KOPT-K1 (cell line): Measurements from ENCODE around the gene SNX30.

Experiments
- H3K27ac ChIP-seq: fragments of 200-600 bp; sonication (generic); 2 replicates; pipeline ENCODE4 v1.5.1; 2016; ENCODE audit warnings: antibody characterized with exemption, mild to moderate bottlenecking, low read depth, low read length; ENCODE audit not compliant: poor library complexity, severe bottlenecking
- H3K36me3 ChIP-seq: fragments of 200-600 bp; sonication (generic); 2 replicates; pipeline ENCODE4 v1.5.1; 2017; ENCODE audit warnings: antibody characterized with exemption, mild to moderate bottlenecking, low read length, moderate library complexity; ENCODE audit not compliant: insufficient read depth
- H3K9me3 ChIP-seq: fragments of 200-600 bp; sonication (generic); 2 replicates; pipeline ENCODE4 v1.5.1; 2017; ENCODE audit warnings: antibody characterized with exemption, low read length, mild to moderate bottlenecking; ENCODE audit not compliant: insufficient read depth, poor library complexity, severe bottlenecking

The SNX30 gene

GRCh38 chr9:112762726-112763518 is 12.4 kb downstream of the SNX30 start:
- Histone ChIP-seq H3K36me3 (no peaks in the 10 kb centered on the region), H3K27ac (no peak overlapping the region), H3K9me3 (peaks cover 3% of the 10 kb centered on the region)

GRCh38 chr9:112764344-112764743 is 13.8 kb downstream of the SNX30 start:
- H3K36me3 ChIP-seq, result no peaks in the 10 kb centered on the region
- no peak overlapping the region for H3K27ac ChIP-seq
- peaks cover 3% of the 10 kb centered on the region for H3K9me3 ChIP-seq

- H3K36me3 ChIP-seq, result no peaks in the 10 kb centered on the region
- peaks cover 3% of the 10 kb centered on the region for H3K9me3 ChIP-seq
- H3K27ac ChIP-seq, result no peak overlapping the region
Observed at GRCh38 chr9:112764837-112765236, 14.3 kb downstream of the SNX30 start.

GRCh38 chr9:112765281-112765680 is 14.7 kb downstream of the SNX30 start:
- Histone ChIP-seq H3K27ac (no peak overlapping the region), H3K36me3 (no peaks in the 10 kb centered on the region), H3K9me3 (peaks cover 3% of the 10 kb centered on the region)

GRCh38 chr9:112771359-112772214 is 21.0 kb downstream of the SNX30 start:
- Histone ChIP-seq H3K36me3 (no peaks in the 10 kb centered on the region), H3K27ac (no peak overlapping the region), H3K9me3 (peaks cover 3% of the 10 kb centered on the region)

GRCh38 chr9:112772215-112772509 is 21.6 kb downstream of the SNX30 start:
- Histone ChIP-seq H3K36me3 (no peaks in the 10 kb centered on the region), H3K9me3 (no peaks in the 10 kb centered on the region), H3K27ac (no peak overlapping the region)

- Histone ChIP-seq H3K36me3 (no peaks in the 10 kb centered on the region), H3K27ac (no peak overlapping the region), H3K9me3 (no peaks in the 10 kb centered on the region)
Observed at GRCh38 chr9:112772551-112772950, 22.0 kb downstream of the SNX30 start.

GRCh38 chr9:112774006-112774996 is 23.7 kb downstream of the SNX30 start:
- Histone ChIP-seq H3K27ac (no peak overlapping the region), H3K9me3 (no peaks in the 10 kb centered on the region), H3K36me3 (no peaks in the 10 kb centered on the region)

- no peaks in the 10 kb centered on the region for H3K9me3 ChIP-seq
- H3K36me3 ChIP-seq, result no peaks in the 10 kb centered on the region
- no peak overlapping the region for H3K27ac ChIP-seq
Observed at GRCh38 chr9:112777914-112778313, 27.4 kb downstream of the SNX30 start.

GRCh38 chr9:112780450-112781036 is 30.0 kb downstream of the SNX30 start:
- H3K36me3 ChIP-seq, result no peaks in the 10 kb centered on the region
- H3K27ac ChIP-seq, result no peak overlapping the region
- no peaks in the 10 kb centered on the region for H3K9me3 ChIP-seq

GRCh38 chr9:112782218-112782617 is 31.7 kb downstream of the SNX30 start:
- Histone ChIP-seq H3K9me3 (no peaks in the 10 kb centered on the region), H3K27ac (no peak overlapping the region), H3K36me3 (no peaks in the 10 kb centered on the region)

GRCh38 chr9:112783551-112783954 is 33.0 kb downstream of the SNX30 start:
- no peaks in the 10 kb centered on the region for H3K9me3 ChIP-seq
- no peaks in the 10 kb centered on the region for H3K36me3 ChIP-seq
- no peak overlapping the region for H3K27ac ChIP-seq

GRCh38 chr9:112784020-112784785 is 33.6 kb downstream of the SNX30 start:
- no peaks in the 10 kb centered on the region for H3K36me3 ChIP-seq
- H3K27ac ChIP-seq, result no peak overlapping the region
- H3K9me3 ChIP-seq, result no peaks in the 10 kb centered on the region

GRCh38 chr9:112785986-112786385 is 35.4 kb downstream of the SNX30 start:
- Histone ChIP-seq H3K27ac (no peak overlapping the region), H3K36me3 (no peaks in the 10 kb centered on the region), H3K9me3 (no peaks in the 10 kb centered on the region)
